ENCODE measurements around the gene MRPL45. TPM values are rescaled to one million over a fixed set of nuclear protein-coding genes. Genes with fewer than 3 reads are reported as not detected.

The MRPL45 gene
- total and polyA plus RNA-seq, 10 of the 15 experiments (the other 5 are each of a cell fraction or from before 2014, with no cell fraction given), result 37.5 to 128 (median 59.6) TPM

DNA sequence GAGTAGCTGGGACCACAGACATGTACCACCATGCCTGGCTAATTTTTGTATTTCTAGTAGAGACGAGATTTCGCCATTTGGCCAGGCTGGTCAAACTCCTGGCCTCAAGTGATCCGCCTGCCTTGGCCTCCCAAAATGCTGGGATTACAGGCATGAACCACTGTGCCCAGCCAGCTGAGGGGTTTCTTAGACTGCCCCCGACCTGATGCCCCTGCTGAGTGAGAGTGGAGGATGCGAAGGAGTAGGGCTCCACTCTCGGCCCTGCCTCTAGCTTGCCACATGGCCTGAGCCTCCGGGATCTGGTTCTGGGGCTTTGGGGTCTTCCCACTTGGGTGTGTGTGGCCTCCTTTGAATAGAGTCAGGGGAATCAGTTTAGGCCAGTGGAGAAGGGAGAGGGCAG, 35.8 kb downstream of the MRPL45 start (continued):
- TF ChIP-seq ZBTB33 (IDR thresholded peaks at IDR 0.05) (no peak), ZNF274 (IDR thresholded peaks at IDR 0.05; ENCODE audit: insufficient read depth, insufficient read length) (no peak), RAD21 (IDR thresholded peaks at IDR 0.05; ENCODE audit: insufficient read depth, low read depth, low read length) (no peak), MTA3 (IDR thresholded peaks at IDR 0.05; ENCODE audit: borderline replicate concordance, low read length) (no peak), ASH2L (IDR thresholded peaks at IDR 0.05; ENCODE audit: borderline replicate concordance, low read depth) (no peak), HDAC2 (IDR thresholded peaks at IDR 0.05) (no peak), RFX5 (IDR thresholded peaks at IDR 0.05; ENCODE audit: low read depth, low read length) (no peak)
- TF ChIP-seq, protein P1, sequence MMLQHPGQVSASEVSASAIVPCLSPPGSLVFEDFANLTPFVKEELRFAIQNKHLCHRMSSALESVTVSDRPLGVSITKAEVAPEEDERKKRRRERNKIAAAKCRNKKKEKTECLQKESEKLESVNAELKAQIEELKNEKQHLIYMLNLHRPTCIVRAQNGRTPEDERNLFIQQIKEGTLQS (IDR thresholded peaks at IDR 0.05; ENCODE audit: borderline replicate concordance, extremely low read depth, low read depth, low read length), result no peak

DNA sequence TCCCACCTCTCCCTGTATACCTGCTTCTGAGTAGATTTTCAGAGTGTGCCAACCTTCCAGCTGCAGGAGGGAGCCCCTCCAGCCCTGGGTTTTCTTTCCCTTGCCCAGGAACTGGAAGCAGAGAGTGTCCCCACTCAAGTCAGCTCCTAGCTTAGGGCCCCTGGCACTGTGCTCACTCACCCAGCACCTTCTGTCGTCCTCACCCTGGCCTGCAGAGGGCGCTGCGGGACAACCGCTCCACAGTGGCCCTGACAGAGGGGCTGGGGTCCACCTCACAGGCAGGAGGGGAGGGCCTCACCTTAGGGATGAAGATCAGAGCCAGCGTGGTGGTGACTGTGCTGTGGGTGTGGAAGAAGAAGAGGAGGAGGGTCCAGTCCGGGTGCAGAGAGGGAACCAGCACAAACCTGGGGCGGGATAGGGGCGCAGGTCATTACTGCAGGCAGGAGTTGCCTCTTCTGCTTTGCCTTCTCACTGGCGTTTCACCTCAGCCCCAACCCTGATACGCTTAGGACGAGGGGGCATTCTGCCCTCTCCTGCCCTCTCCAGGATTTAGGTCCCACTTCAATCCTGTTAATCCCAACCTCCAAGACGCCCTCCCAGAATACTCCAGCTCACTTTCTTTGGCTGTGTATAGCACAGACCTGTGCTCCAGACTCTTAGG, 36.8 kb downstream of the MRPL45 start:
- Histone ChIP-seq H3K4me3 (no peak overlapping the region), H3K4me2 (ENCODE audit: control insufficient read depth, insufficient read depth) (no peak overlapping the region), H3K79me2 (ENCODE audit: control insufficient read depth, insufficient read depth, low read length) (no peaks in the 10 kb centered on the region), H3K27ac (ENCODE audit: control insufficient read depth, insufficient read depth) (no peak overlapping the region), H3K9ac (ENCODE audit: control insufficient read depth, insufficient read depth, low read length) (no peak overlapping the region), H2AFZ (ENCODE audit: control insufficient read depth, low read depth, low read length) (no peak overlapping the region), H3K9me3 (replicated peaks; ENCODE audit: control insufficient read depth, insufficient read depth, low read length) (no peaks in the 10 kb centered on the region), H3K27me3 (replicated peaks in 1 of 2; ENCODE audit: control insufficient read depth in 2 of 2, insufficient read depth in 2 of 2, low read length in 1 of 2) (no peaks in the 10 kb centered on the region), H3K36me3 (ENCODE audit: control insufficient read depth in 2 of 2, insufficient read depth in 2 of 2, low read length in 1 of 2) (no peaks in the 10 kb centered on the region), H4K20me1 (ENCODE audit: control insufficient read depth, insufficient read depth) (no peaks in the 10 kb centered on the region), H3K4me1 (ENCODE audit: control insufficient read depth, insufficient read depth, low read length) (no peaks in the 10 kb centered on the region)
- POLR2A ChIA-PET, result interaction anchor here (0.6 kb wide), 1 partner anchor 22 kb away, joined by 3 read pairs; no protein-coding TSS in a partner anchor
- SMC1A ChIA-PET (ENCODE audit: uncharacterized antibody, unreplicated experiment), result interaction anchor here (0.9 to 3.4 kb wide), 4 partner anchors 15 to 159 kb away, joined by 3 to 17 read pairs (median 3); no protein-coding TSS in a partner anchor
- ATAC-seq (peak; percentile 84), DNase-seq (ENCODE audit: low read depth, low spot score) (no peak), FAIRE-seq (no peak)
- intact Hi-C loops (cut with micrococcal nuclease; ENCODE audit: unreplicated experiment), result no loop called here
- CTCF ChIA-PET, result interaction anchor here (0.5 to 4.9 kb wide), 15 partner anchors 10 to 225 kb away, joined by 3 to 36 read pairs (median 3); partner anchors contain the start of gene GPR179
- 33% methylated on average over 12 of the region's 12 CpGs for WGBS (ENCODE audit: insufficient coverage, insufficient replicate concordance, low lambda C conversion rate, missing lambda C conversion rate)
- RAD21 ChIA-PET (ENCODE audit: unreplicated experiment), result interaction anchor here (1.0 to 2.0 kb wide), 3 partner anchors 16 to 80 kb away, joined by 3 to 8 read pairs (median 3); partner anchors contain the start of gene SOCS7
- no TSS peak for BruUV-seq (replicated peaks)
- in situ Hi-C loops (cut with MboI), result no loop called here
- TF ChIP-seq YY1 (IDR thresholded peaks at IDR 0.05; ENCODE audit: low read depth, low read length) (no peak), SMC3 (IDR thresholded peaks at IDR 0.05; ENCODE audit: borderline replicate concordance, low read length) (peak; percentile 25; the same call in 1 of the 2 replicates), NR2C1 (IDR thresholded peaks at IDR 0.05) (no peak), ATF7 (IDR thresholded peaks at IDR 0.05; ENCODE audit: low read depth) (no peak), RAD21 (IDR thresholded peaks at IDR 0.05; ENCODE audit: insufficient read depth, low read depth, low read length) (peak; percentile 44; the same call in 1 of the 2 replicates), GATAD2B (conservative IDR thresholded peaks at IDR 0.05; ENCODE audit: low read depth) (no peak), E2F4 (IDR thresholded peaks at IDR 0.05; ENCODE audit: low read depth, low read length) (no peak), ZSCAN29 (IDR thresholded peaks at IDR 0.05) (no peak), POLR2A (IDR thresholded peaks at IDR 0.05; ENCODE audit: low read depth, low read length) (no peak)
- TF ChIP-seq, protein P2, sequence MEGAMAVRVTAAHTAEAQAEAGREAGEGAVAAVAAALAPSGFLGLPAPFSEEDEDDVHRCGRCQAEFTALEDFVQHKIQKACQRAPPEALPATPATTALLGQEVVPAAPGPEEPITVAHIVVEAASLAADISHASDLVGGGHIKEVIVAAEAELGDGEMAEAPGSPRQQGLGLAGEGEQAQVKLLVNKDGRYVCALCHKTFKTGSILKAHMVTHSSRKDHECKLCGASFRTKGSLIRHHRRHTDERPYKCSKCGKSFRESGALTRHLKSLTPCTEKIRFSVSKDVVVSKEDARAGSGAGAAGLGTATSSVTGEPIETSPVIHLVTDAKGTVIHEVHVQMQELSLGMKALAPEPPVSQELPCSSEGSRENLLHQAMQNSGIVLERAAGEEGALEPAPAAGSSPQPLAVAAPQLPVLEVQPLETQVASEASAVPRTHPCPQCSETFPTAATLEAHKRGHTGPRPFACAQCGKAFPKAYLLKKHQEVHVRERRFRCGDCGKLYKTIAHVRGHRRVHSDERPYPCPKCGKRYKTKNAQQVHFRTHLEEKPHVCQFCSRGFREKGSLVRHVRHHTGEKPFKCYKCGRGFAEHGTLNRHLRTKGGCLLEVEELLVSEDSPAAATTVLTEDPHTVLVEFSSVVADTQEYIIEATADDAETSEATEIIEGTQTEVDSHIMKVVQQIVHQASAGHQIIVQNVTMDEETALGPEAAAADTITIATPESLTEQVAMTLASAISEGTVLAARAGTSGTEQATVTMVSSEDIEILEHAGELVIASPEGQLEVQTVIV (IDR thresholded peaks at IDR 0.05; ENCODE audit: borderline replicate concordance, partially characterized antibody), result no peak

Measured in GM12878 (cell line).